Heart left ventricle (tissue), 16 donors: Measurements from ENCODE around the gene KIF17. TPM values are rescaled to one million over a fixed set of nuclear protein-coding genes. Genes with fewer than 3 reads are reported as not detected.
A peak's percentile ranks its signal among the peaks of the same experiment; 100 is the strongest.

Experiments used
- ATAC-seq, 4 donors: fragments of 200-7000 bp; cut with Tn5 transposase; one replicate each; pipeline ENCODE4 v1.9.1; 2020 to 2022; ENCODE audit warnings: moderate library complexity in 4 of 4, mild to moderate bottlenecking in 3 of 4, moderate number of reproducible peaks in 1 of 4
- DNase-seq, 5 donors: peaks; one replicate each; pipeline ENCODE4 v3.0.0-alpha.2; 2020
- H3K27ac ChIP-seq, 12 donors: fragments of 200-600 bp; sonication (generic) in 4 of 12; one replicate each; pipeline versions ENCODE4 v1.5.0 to v1.8.0; 2016 to 2022; ENCODE audit warnings: mild to moderate bottlenecking in 2 of 12
- H3K27me3 ChIP-seq, 9 donors: fragments of 200-600 bp; sonication (generic) in 2 of 9; one replicate each; pipeline versions ENCODE4 v1.5.1 to v1.8.0; 2016 to 2022; ENCODE audit warnings: mild to moderate bottlenecking in 3 of 9
- H3K36me3 ChIP-seq, 9 donors: fragments of 200-600 bp; sonication (generic) in 2 of 9; one replicate each; pipeline versions ENCODE4 v1.5.0 to v1.8.0; 2018 to 2022; ENCODE audit warnings: mild to moderate bottlenecking in 2 of 9
- H3K4me1 ChIP-seq, 12 donors: fragments of 200-600 bp; sonication (generic) in 4 of 12; one replicate each; pipeline versions ENCODE4 v1.5.0 to v1.8.0; 2016 to 2022; ENCODE audit warnings: mild to moderate bottlenecking in 3 of 12
- H3K4me3 ChIP-seq, 12 donors: fragments of 200-600 bp; sonication (generic) in 4 of 12; one replicate each; pipeline versions ENCODE4 v1.5.0 to v1.8.0; 2017 to 2022; ENCODE audit warnings: mild to moderate bottlenecking in 9 of 12, moderate library complexity in 4 of 12
- H3K9me3 ChIP-seq, 12 donors: fragments of 200-600 bp; sonication (generic) in 4 of 12; one replicate each; pipeline versions ENCODE4 v1.5.0 to v1.8.0; 2016 to 2022; ENCODE audit warnings: mild to moderate bottlenecking in 1 of 12
- POLR2A ChIP-seq, 2 donors: fragments of 450-650 bp; IDR thresholded peaks; one replicate each; pipeline ENCODE4 v1.6.1; 2017; ENCODE audit warnings: antibody characterized with exemption in 2 of 2, mild to moderate bottlenecking in 2 of 2, moderate library complexity in 2 of 2
- WGBS, 4 donors: extraction: QIAGEN DNeasy Blood & Tissue Kit in 2 of 4; methylation state at CpG; one replicate each; pipeline versions ENCODE4 v1.1.5 to v1.1.7; 2013 to 2018; 5-methylcytosine and 5-hydroxymethylcytosine counted together
- intact Hi-C, 10 donors: fragments of 100-400 bp; cut with DNase I; formaldehyde crosslinking; loops; one replicate each; pipeline versions ENCODE4 v1.11.1 to v1.14.2; 2022
- polyA plus RNA-seq, 2 donors: library from polyadenylated mRNA; stranded (reverse); fragments of 200-250 nt; gene quantifications; one replicate each; pipeline ENCODE4 v1.2.3, GENCODE V29; 2013
- total RNA-seq, 9 donors: library from RNA; depleted of rRNA in 2 of 9; stranded (reverse); fragments of >200 nt in 2 of 9; fragmentation: NEBNext Ultra II Directional in 3 of 9; extraction: Animal tissue kit (Norgen Biotek cat#: 25700) in 3 of 9; gene quantifications; one replicate each; pipeline versions ENCODE4 v1.1.0 to v1.2.4, GENCODE V29; 2016 to 2023
- TF ChIP-seq, protein P1 (sequence below), 12 donors: fragments of 200-600 bp; sonication (generic) in 4 of 12; IDR thresholded peaks; one replicate each; pipeline versions ENCODE4 v1.5.0 to v1.8.0; 2018 to 2022; ENCODE audit warnings: antibody characterized with exemption in 12 of 12, mild to moderate bottlenecking in 5 of 12
- donor health status: ischemic (EF 13 %, LVEDD 7.1; RV severe dilation, severe dysfunction).
- donor health status: healthy with polysubstance abuse.
- donor health status: DM: no; HTN: yes; CAD: no.
- donor health status: DM: no; HTN: no; CAD: no.
- donor health status: ischemic (EF 25% LVEDD 6.9; RV normal size, moderate dysfunction).
- donor health status: ischemic (EF 25% LVEDD 5.7; RV mildly dilated, moderate dysfunction).
- donor health status: healthy.
- donor health status: DM: yes; HTN: yes; CAD: no.
- donor health status: ischemic (EF 35%, LVEDD 5.7; RV mildly dilated, moderate dysfunction).
- donor health status: nonischemic (EF 11% LVEDD 7.7; RV severe dilation, severe dysfunction).
- donor health status: DM: yes; HTN: yes; CAD: no.
- donor health status: PGD.
- donor health status: ischemic (EF 29% LVEDD 5.4; RV normal size, mild dysfunction).
- donor health status: nonischemic (EF 23%, LVEDD 6.1; RV moderate dilation, normal function).

KIF17 gene
- total and polyA plus RNA-seq, 11 donors = 1.6 to 9.3 (median 3.4) TPM

DNA sequence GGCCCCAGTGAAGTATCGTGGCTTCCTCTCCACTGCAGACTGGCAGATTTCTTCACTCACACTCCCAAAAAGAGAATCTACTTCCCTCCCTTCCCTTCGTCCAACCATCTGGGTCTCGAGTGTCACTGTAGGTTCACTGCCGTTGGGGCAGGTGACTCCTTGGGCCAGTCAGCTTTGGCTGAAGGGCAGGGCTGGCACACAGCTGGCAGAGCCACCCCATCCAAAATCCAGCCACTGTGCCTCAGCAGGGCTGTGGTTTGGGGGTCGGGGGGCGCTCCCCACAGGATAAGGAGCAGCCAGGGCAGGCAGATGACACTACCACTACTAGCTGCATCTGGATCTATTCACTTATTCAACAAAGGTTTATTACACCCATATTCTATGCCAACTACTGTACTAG is 74.7 kb downstream of the KIF17 start:
- WGBS, 4 donors = 71 to 85% (median 78%) methylated on average over 6 of the region's 6 CpGs
- Histone ChIP-seq H3K9me3 (no peaks in the 10 kb centered on the region), H3K27me3 (no peaks in the 10 kb centered on the region), H3K4me3 (no peak overlapping the region), H3K4me1 (peaks cover 0 to 3% (median 0%) of the 10 kb centered on the region in 12 donors), H3K27ac (no peak overlapping the region), H3K36me3 (peaks cover 0 to 100% (median 92%) of the 10 kb centered on the region in 9 donors)
- DNase-seq = no peak
- no peak for TF ChIP-seq POLR2A (IDR thresholded peaks at IDR 0.05)
- TF ChIP-seq, protein P1, sequence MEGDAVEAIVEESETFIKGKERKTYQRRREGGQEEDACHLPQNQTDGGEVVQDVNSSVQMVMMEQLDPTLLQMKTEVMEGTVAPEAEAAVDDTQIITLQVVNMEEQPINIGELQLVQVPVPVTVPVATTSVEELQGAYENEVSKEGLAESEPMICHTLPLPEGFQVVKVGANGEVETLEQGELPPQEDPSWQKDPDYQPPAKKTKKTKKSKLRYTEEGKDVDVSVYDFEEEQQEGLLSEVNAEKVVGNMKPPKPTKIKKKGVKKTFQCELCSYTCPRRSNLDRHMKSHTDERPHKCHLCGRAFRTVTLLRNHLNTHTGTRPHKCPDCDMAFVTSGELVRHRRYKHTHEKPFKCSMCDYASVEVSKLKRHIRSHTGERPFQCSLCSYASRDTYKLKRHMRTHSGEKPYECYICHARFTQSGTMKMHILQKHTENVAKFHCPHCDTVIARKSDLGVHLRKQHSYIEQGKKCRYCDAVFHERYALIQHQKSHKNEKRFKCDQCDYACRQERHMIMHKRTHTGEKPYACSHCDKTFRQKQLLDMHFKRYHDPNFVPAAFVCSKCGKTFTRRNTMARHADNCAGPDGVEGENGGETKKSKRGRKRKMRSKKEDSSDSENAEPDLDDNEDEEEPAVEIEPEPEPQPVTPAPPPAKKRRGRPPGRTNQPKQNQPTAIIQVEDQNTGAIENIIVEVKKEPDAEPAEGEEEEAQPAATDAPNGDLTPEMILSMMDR (IDR thresholded peaks at IDR 0.05) = no peak
- intact Hi-C loops = loop anchor here in 1 of 10 donors (5.0 kb wide), 2 partner anchors 66 to 121 kb away; no protein-coding TSS in a partner anchor
- ATAC-seq = no peak

DNA sequence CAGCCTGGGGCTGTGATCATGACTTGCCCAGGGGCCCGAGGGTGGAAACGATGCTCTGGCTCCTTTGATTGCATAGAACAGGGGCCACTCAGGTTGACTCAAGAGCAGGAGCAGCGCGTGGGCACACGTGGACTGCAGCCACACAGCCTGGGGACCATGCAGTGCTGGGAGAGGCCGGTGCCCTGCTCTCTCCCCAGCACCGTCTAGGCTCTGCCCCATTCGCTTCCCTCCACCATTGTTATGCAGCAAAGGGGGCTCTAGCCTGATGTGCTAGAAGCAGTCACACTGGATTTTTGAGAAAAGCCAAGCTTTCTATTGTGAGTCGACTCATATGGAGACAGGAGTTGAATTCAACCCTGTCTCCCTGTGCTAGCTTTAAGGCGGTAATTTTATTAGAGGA is 75.8 kb downstream of the KIF17 start:
- Histone ChIP-seq H3K4me3 (no peak overlapping the region), H3K4me1 (peaks cover 0 to 3% (median 0%) of the 10 kb centered on the region in 12 donors), H3K9me3 (no peaks in the 10 kb centered on the region), H3K27me3 (no peaks in the 10 kb centered on the region), H3K27ac (no peak overlapping the region), H3K36me3 (peaks cover 0 to 100% (median 92%) of the 10 kb centered on the region in 9 donors)
- WGBS, 4 donors = 81 to 87% (median 84%) methylated on average over 8 to 10 of the region's 10 CpGs
- ATAC-seq = peak in 1 of 4 donors; percentile 16
- TF ChIP-seq POLR2A (IDR thresholded peaks at IDR 0.05) = no peak
- TF ChIP-seq, protein P1 (IDR thresholded peaks at IDR 0.05) = no peak
- intact Hi-C loops = loop anchor here in 2 of 10 donors (2.0 to 5.0 kb wide), 3 partner anchors 65 to 120 kb away; no protein-coding TSS in a partner anchor
- DNase-seq = no peak

DNA sequence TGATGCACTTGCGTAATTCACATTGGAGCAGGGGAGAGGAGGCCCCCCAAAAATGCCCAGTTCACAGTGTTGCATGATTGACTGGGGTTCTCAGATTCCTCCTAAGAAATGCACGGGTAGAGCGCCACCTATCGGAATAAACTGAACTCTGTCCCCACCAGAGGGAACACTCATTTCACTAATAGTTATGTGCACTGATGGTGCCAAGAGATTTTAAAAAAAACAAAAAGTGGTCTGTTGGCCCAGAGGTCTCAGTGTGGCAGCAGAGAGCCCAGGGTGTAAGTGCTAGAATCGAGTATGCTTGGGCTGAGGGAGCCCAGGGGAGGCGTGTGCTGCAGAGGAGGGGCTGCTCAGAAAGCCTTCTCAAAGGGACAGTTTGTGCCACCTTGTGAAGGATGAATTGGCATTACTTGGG is 77.6 kb downstream of the KIF17 start:
- Histone ChIP-seq H3K9me3 (no peaks in the 10 kb centered on the region), H3K27me3 (no peaks in the 10 kb centered on the region), H3K36me3 (peaks cover 0 to 93% (median 88%) of the 10 kb centered on the region in 9 donors), H3K4me3 (no peak overlapping the region), H3K4me1 (peaks cover 0 to 17% (median 5%) of the 10 kb centered on the region in 12 donors), H3K27ac (no peak overlapping the region)
- ATAC-seq (peak in 3 of 4 donors; percentile 53 to 61 (median 57)), DNase-seq (peak in 1 of 5 donors; percentile 36)
- intact Hi-C loops = loop anchor here in 3 of 10 donors (1.0 to 5.0 kb wide), 5 partner anchors 63 to 118 kb away; no protein-coding TSS in a partner anchor
- WGBS, 4 donors = 31 to 36% (median 31%) methylated on average over 6 of the region's 6 CpGs
- no peak for TF ChIP-seq POLR2A (IDR thresholded peaks at IDR 0.05)
- TF ChIP-seq, protein P1 (IDR thresholded peaks at IDR 0.05) = peak; percentile 65 to 91 (median 81)

DNA sequence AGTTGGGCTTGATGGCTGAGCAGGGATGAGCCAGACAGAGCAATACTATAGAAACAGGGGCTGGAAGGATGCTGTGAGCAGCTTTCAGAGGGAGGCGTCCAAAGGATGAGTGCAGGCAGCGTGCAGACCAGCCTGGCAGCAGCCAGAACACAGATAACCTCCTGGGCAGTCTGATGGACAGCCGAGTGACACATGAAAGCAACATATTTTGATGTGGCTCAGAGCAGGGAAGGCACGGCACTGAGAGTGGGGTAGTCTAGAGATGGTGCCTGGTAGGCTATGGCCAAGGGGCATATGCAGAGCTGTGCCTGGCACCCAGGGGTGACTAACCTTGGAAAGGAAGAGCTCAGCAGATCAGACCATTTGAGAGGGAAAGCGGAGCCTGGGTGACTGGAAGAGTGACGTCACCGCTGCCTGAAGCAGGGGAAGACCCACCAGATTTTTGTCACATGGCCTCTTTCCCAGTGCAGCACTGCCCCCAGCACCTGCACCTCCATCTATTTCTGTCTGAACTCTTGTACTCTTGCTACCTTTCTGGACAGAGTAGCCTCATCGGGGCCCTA is 80.9 kb downstream of the KIF17 start:
- intact Hi-C loops = no loop called here
- TF ChIP-seq POLR2A (IDR thresholded peaks at IDR 0.05) = no peak
- TF ChIP-seq, protein P1 (IDR thresholded peaks at IDR 0.05) = no peak
- Histone ChIP-seq H3K4me3 (no peak overlapping the region), H3K9me3 (no peaks in the 10 kb centered on the region), H3K4me1 (peaks cover 0 to 31% (median 15%) of the 10 kb centered on the region in 12 donors), H3K36me3 (peaks cover 0 to 60% (median 55%) of the 10 kb centered on the region in 9 donors), H3K27me3 (no peaks in the 10 kb centered on the region), H3K27ac (no peak overlapping the region)
- ATAC-seq (no peak), DNase-seq (no peak)
- WGBS, 4 donors = 67 to 81% (median 75%) methylated on average over 8 of the region's 8 CpGs
